Measurements from ENCODE around the gene ADGRG4. TPM values are rescaled to one million over a fixed set of nuclear protein-coding genes. Genes with fewer than 3 reads are reported as not detected.
A peak's percentile ranks its signal among the peaks of the same experiment; 100 is the strongest.

Gene ADGRG4
- total RNA-seq, 1 donor from 2014 or later: not detected

DNA sequence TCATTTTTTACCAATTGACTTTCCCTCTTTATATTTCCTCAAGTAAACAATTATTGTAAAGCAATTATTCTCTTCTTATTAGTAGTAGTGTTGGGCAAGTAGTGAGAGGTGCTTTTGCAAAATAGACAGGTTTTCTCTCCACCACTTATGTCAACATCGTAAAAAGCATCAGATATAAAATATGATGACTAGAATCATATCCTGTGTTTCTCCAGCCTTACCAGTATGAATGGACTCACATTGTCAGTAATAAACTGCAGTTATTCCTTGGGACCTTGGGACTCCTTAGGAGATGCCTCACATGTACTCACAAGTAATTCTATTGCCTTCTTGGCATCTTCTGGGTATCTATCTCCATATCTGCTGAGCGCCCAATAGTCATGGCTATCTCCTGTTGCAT, 146.5 kb downstream of the ADGRG4 start:
- no peak for DNase-seq
- intact Hi-C loops (cut with micrococcal nuclease): no loop called here
- no peak for ATAC-seq

DNA sequence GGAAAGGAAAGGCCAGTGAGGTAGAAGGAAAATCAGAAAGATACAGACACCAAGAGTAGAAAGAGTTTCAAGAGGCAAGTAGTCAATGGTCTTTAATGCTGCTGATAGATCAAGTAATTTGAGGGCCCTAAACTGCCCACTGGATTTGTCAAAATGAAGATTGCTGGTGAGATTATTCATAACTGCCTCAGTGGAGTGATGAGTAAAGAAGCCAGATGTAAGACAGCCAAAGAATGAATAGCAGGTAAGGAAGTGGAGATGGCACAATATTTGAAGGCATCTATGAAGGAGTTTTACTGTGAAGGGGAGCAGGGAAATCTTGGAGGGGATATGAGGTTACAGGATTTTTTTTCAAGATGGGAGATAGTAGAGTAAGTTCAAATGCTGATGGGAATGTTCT, 147.2 kb downstream of the ADGRG4 start:
- DNase-seq (no peak), ATAC-seq (no peak)
- intact Hi-C loops (cut with micrococcal nuclease): no loop called here

DNA sequence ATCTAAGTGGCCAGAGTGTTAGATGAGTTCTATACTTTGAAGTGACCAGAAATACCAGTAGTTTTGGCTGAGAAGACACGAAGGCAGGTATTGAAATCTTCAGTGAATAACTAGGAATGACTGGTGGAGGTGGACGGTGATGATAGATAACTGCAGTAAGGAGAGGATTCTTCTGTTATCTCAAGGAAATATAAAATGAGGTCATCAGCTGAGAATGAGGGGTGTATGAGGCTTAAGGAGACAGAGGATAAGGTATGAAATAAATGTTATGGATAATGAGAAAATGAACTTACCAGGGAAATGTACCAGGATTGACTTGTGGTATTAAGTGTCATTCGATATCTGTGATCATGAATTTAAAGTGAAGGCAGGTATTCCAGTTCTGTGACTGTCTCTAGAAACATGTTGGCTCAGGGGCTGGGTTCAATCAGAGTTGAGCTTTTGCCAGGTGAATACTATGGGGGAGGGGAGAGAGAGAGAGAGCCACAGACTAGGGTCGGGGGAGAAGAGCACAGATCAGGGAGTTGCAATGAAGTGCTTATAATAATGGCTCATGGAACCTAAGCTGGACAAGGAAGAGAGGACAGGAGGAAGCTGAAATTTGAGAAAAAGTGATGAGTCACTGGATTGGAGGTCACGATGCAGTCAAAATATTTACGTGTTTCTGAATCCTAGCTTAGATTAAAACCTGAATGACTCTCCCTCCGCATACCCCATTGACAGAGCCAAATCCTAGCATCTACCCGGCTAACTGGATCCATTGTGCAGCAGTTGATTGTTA, 149.5 kb downstream of the ADGRG4 start:
- intact Hi-C loops (cut with micrococcal nuclease): no loop called here
- DNase-seq (no peak), ATAC-seq (no peak)

DNA sequence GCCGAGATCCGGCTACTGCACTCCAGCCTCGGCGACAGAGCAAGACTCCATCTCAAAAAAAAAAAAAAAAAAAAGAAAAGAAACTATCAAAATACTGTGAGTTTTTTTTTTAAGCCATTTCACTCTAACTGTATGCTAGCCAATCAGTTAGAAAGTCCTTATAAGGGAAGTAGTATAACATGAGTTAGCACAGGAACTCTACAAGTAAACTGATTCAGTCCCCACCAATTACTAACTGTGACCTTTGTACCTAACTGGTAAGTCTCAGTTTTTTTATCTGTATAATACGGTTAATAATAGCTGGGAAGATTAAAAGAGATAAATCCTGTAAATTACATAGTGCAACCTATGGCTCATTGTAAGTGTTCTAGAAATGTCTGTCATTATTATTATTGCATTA, 151.9 kb downstream of the ADGRG4 start:
- no peak for ATAC-seq
- intact Hi-C loops (cut with micrococcal nuclease): no loop called here
- DNase-seq: no peak

DNA sequence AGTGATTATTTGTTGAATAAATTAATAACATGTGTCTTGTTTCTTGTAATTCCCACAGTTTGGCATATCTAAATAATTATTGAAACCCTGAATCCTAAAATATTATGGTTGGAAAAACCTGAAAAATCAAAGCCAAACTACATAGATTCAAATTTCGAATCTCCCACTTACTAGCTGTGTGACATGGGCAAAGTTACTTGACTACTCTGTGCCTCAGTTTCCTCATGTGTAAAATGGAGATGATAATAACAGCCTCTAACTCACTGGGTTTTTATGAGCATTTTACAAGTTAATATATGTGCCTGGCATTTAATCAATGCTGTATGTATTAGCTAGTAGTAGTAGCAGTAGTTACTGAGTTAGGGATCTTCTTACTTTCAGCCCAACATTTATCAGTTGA, 152.4 kb downstream of the ADGRG4 start:
- intact Hi-C loops (cut with micrococcal nuclease): no loop called here
- DNase-seq (no peak), ATAC-seq (no peak)

DNA sequence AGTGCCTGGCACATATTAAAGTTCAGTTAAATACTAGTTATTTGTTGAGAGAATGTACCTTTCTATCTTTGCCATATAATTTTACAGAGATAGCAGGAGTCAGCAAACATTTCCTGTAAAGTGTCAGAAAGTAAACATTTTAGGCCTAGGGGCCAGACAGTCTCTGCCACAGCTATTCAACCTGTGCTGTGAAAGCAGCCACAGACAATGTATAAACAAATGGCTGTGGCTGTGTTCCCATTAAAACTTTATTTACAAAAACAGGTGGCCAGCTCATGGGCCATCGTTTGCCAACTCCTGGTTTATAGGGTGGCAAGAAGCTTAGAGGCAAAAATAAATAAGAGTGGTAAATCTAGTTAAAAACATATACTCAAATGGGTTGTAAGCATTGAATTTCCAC, 153.0 kb downstream of the ADGRG4 start:
- intact Hi-C loops (cut with micrococcal nuclease): no loop called here
- ATAC-seq (no peak), DNase-seq (no peak)

DNA sequence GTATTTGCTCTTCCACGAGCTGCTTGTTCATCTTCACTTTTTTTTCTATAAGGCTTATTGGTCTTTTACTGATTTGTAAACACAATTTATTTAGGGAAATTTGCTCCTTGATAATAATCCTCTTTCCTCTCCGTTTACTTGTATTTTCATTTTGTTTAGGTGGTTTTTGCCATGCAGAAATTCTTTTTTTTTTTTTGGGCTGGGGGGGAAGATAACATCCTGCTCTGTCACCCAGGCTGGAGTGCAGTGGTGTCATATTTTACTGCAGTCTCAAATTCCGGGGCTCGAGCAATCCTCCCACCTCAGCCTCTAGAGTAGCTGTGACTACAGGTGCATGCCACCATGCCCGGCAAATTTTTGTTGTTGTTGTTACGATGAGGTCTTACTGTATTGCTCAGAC, 155.4 kb downstream of the ADGRG4 start:
- intact Hi-C loops (cut with micrococcal nuclease): no loop called here
- DNase-seq (no peak), ATAC-seq (no peak)

DNA sequence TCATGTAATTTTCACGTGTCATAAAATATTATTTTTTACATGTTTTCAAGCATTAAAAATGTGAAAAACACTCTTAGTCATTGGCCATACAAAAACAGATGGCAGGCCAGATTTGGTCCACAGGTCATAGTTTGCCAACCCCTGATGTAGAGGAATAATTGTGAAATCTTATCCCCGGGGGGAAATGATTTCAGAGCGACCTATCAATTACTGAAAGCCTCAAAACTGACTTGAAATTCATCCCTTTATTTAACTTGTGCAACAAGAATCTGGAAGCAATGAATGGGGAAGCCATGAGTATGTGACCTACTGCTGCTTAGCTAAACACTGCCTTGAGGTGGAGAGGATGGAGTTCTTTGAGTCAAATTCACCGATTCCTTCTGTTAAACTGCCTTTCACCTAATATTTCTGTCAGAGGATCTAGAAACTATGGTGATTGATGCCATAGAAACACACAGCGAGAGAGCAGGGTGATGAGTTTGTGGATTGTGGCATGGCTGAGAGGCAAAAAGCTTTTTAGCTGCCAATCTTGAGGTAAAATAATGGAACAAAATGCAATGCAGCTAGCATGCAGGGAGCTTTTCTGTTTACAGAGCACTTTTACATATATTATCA, 156.6 kb downstream of the ADGRG4 start:
- DNase-seq (no peak), ATAC-seq (peak; percentile 52)
- intact Hi-C loops (cut with micrococcal nuclease): no loop called here

DNA sequence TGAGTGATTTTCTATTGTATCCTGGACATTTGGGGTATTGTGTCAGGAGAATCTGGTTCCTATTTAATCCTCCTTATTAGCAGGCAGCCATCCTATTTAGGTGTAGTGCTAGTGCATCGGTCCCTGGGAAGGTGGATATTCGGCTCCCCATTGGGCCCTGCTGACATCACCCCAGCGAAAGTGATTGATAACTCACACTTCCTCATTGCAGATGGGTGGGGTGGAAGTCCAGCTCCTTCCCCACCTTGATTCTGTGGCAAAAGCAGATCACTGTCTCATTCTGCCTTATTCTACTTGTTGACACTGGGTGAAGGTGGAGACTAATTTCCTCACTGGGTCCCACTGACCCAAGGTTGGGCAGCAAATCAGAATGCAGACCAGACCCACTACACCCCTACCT, 163.8 kb downstream of the ADGRG4 start:
- intact Hi-C loops (cut with micrococcal nuclease): no loop called here
- DNase-seq (no peak), ATAC-seq (no peak)

Other genes with a start within 250 kb of the ADGRG4 start
- gene FHL1, start 153.4 kb upstream of the ADGRG4 start, total RNA-seq: 772 TPM
- gene MAP7D3, start 49.6 kb upstream of the ADGRG4 start, total RNA-seq: 10.8 TPM
- gene BRS3, start 187.0 kb downstream of the ADGRG4 start, total RNA-seq: not detected
- 58.7 TPM for gene HTATSF1, start 196.6 kb downstream of the ADGRG4 start, total RNA-seq
- not detected for gene VGLL1, start 231.3 kb downstream of the ADGRG4 start, total RNA-seq

Data from left ventricle myocardium superior (tissue), 1 donor.